ENCODE data around the gene ABCA6. TPM values are rescaled to one million over a fixed set of nuclear protein-coding genes. Genes with fewer than 3 reads are reported as not detected.

Gene ABCA6
- total RNA-seq, 2 donors from 2014 or later, result 0.22 to 0.37 TPM

- no peak for DNase-seq
- H3K9me3 Mint-ChIP-seq, result no peaks in the 10 kb centered on the region
- ATAC-seq (replicated peaks in 1 of 2), result no peak
- H3K36me3 Mint-ChIP-seq (ENCODE audit: insufficient read depth in 2 of 2), result no peaks in the 10 kb centered on the region
- no peak overlapping the region for H3K4me3 Mint-ChIP-seq
- H3K27ac Mint-ChIP-seq, result no peak overlapping the region
- H3K4me1 Mint-ChIP-seq (ENCODE audit: low read depth), result no peaks in the 10 kb centered on the region
- no peaks in the 10 kb centered on the region for H3K27me3 Mint-ChIP-seq (ENCODE audit: low read depth)
Observed at GRCh38 chr17:69166957-69167356, 25.3 kb upstream of the ABCA6 start.

- Mint-ChIP-seq H3K27me3 (ENCODE audit: low read depth) (no peaks in the 10 kb centered on the region), H3K4me1 (ENCODE audit: low read depth) (no peaks in the 10 kb centered on the region), H3K27ac (no peak overlapping the region), H3K4me3 (no peak overlapping the region), H3K36me3 (ENCODE audit: insufficient read depth in 2 of 2) (no peaks in the 10 kb centered on the region), H3K9me3 (no peaks in the 10 kb centered on the region)
- DNase-seq, result no peak
- no peak for ATAC-seq (replicated peaks in 1 of 2)
Observed at GRCh38 chr17:69164206-69164605, 22.5 kb upstream of the ABCA6 start.

- Mint-ChIP-seq H3K36me3 (ENCODE audit: insufficient read depth in 2 of 2) (no peaks in the 10 kb centered on the region), H3K4me3 (no peak overlapping the region), H3K27ac (no peak overlapping the region), H3K9me3 (no peaks in the 10 kb centered on the region), H3K27me3 (ENCODE audit: low read depth) (no peaks in the 10 kb centered on the region), H3K4me1 (ENCODE audit: low read depth) (no peaks in the 10 kb centered on the region)
- ATAC-seq (replicated peaks in 1 of 2), result no peak
- no peak for DNase-seq
Observed at GRCh38 chr17:69159418-69159817, 17.7 kb upstream of the ABCA6 start.

GRCh38 chr17:69154267-69154666 lies 12.6 kb upstream of the ABCA6 start:
- Mint-ChIP-seq H3K27ac (no peak overlapping the region), H3K36me3 (ENCODE audit: insufficient read depth in 2 of 2) (no peaks in the 10 kb centered on the region), H3K9me3 (no peaks in the 10 kb centered on the region), H3K4me3 (no peak overlapping the region), H3K4me1 (ENCODE audit: low read depth) (no peaks in the 10 kb centered on the region), H3K27me3 (ENCODE audit: low read depth) (no peaks in the 10 kb centered on the region)
- ATAC-seq (replicated peaks in 1 of 2) (no peak), DNase-seq (no peak)

- DNase-seq, result no peak
- H3K4me3 Mint-ChIP-seq, result no peak overlapping the region
- no peaks in the 10 kb centered on the region for H3K4me1 Mint-ChIP-seq (ENCODE audit: low read depth)
- no peaks in the 10 kb centered on the region for H3K27me3 Mint-ChIP-seq (ENCODE audit: low read depth)
- H3K36me3 Mint-ChIP-seq (ENCODE audit: insufficient read depth in 2 of 2), result no peaks in the 10 kb centered on the region
- no peak for ATAC-seq (replicated peaks in 1 of 2)
- H3K27ac Mint-ChIP-seq, result no peak overlapping the region
- H3K9me3 Mint-ChIP-seq, result no peaks in the 10 kb centered on the region
Observed at GRCh38 chr17:69150333-69150732, 8.6 kb upstream of the ABCA6 start.

GRCh38 chr17:69147460-69147859 lies 5.8 kb upstream of the ABCA6 start:
- Mint-ChIP-seq H3K9me3 (no peaks in the 10 kb centered on the region), H3K27ac (no peak overlapping the region)

GRCh38 chr17:69144331-69145255 lies 2.9 kb upstream of the ABCA6 start:
- no peak overlapping the region for H3K27ac Mint-ChIP-seq
- no peak overlapping the region for H3K4me3 Mint-ChIP-seq
- no peak for ATAC-seq (replicated peaks in 1 of 2)
- H3K9me3 Mint-ChIP-seq, result no peaks in the 10 kb centered on the region
- H3K27me3 Mint-ChIP-seq (ENCODE audit: low read depth), result peaks cover 4% of the 10 kb centered on the region
- no peaks in the 10 kb centered on the region for H3K36me3 Mint-ChIP-seq (ENCODE audit: insufficient read depth in 2 of 2)
- no peaks in the 10 kb centered on the region for H3K4me1 Mint-ChIP-seq (ENCODE audit: low read depth)
- DNase-seq, result no peak

More at GRCh38 chr17:69147460-69147859, 5.8 kb upstream of the ABCA6 start:
- no peaks in the 10 kb centered on the region for H3K36me3 Mint-ChIP-seq (ENCODE audit: insufficient read depth in 2 of 2)
- ATAC-seq (replicated peaks in 1 of 2) (no peak), DNase-seq (no peak)
- no peaks in the 10 kb centered on the region for H3K4me1 Mint-ChIP-seq (ENCODE audit: low read depth)
- no peaks in the 10 kb centered on the region for H3K27me3 Mint-ChIP-seq (ENCODE audit: low read depth)
- H3K4me3 Mint-ChIP-seq, result no peak overlapping the region

GRCh38 chr17:69143683-69144231 lies 2.1 kb upstream of the ABCA6 start:
- DNase-seq (no peak), ATAC-seq (replicated peaks in 1 of 2) (no peak)
- Mint-ChIP-seq H3K27me3 (ENCODE audit: low read depth) (peaks cover 4% of the 10 kb centered on the region), H3K9me3 (no peaks in the 10 kb centered on the region), H3K27ac (no peak overlapping the region), H3K4me3 (no peak overlapping the region), H3K4me1 (ENCODE audit: low read depth) (no peaks in the 10 kb centered on the region), H3K36me3 (ENCODE audit: insufficient read depth in 2 of 2) (no peaks in the 10 kb centered on the region)

GRCh38 chr17:69143151-69143550 lies 1.5 kb upstream of the ABCA6 start:
- H3K27ac Mint-ChIP-seq, result no peak overlapping the region
- no peaks in the 10 kb centered on the region for H3K4me1 Mint-ChIP-seq (ENCODE audit: low read depth)
- DNase-seq (no peak), ATAC-seq (replicated peaks in 1 of 2) (no peak)
- no peaks in the 10 kb centered on the region for H3K9me3 Mint-ChIP-seq
- H3K27me3 Mint-ChIP-seq (ENCODE audit: low read depth), result peaks cover 4% of the 10 kb centered on the region
- H3K36me3 Mint-ChIP-seq (ENCODE audit: insufficient read depth in 2 of 2), result no peaks in the 10 kb centered on the region
- no peak overlapping the region for H3K4me3 Mint-ChIP-seq

- no peak overlapping the region for H3K27ac Mint-ChIP-seq
- no peaks in the 10 kb centered on the region for H3K36me3 Mint-ChIP-seq (ENCODE audit: insufficient read depth in 2 of 2)
- H3K4me1 Mint-ChIP-seq (ENCODE audit: low read depth), result no peaks in the 10 kb centered on the region
- H3K27me3 Mint-ChIP-seq (ENCODE audit: low read depth), result peaks cover 4% of the 10 kb centered on the region
- ATAC-seq (replicated peaks in 1 of 2) (no peak), DNase-seq (no peak)
- no peaks in the 10 kb centered on the region for H3K9me3 Mint-ChIP-seq
- no peak overlapping the region for H3K4me3 Mint-ChIP-seq
Observed at GRCh38 chr17:69142175-69142802, 594 bp upstream of the ABCA6 start.

- ATAC-seq (replicated peaks in 1 of 2) (no peak), DNase-seq (no peak)
- Mint-ChIP-seq H3K27ac (no peak overlapping the region), H3K9me3 (peaks cover 0 to 2% of the 10 kb centered on the region in 2 donors), H3K36me3 (ENCODE audit: insufficient read depth in 2 of 2) (no peaks in the 10 kb centered on the region), H3K27me3 (ENCODE audit: low read depth) (no peaks in the 10 kb centered on the region), H3K4me1 (ENCODE audit: low read depth) (no peaks in the 10 kb centered on the region), H3K4me3 (no peak overlapping the region)
Observed at GRCh38 chr17:69134112-69134511, 7.6 kb downstream of the ABCA6 start.

- Mint-ChIP-seq H3K36me3 (ENCODE audit: insufficient read depth in 2 of 2) (no peaks in the 10 kb centered on the region), H3K27me3 (ENCODE audit: low read depth) (no peaks in the 10 kb centered on the region), H3K27ac (no peak overlapping the region), H3K4me3 (no peak overlapping the region), H3K4me1 (ENCODE audit: low read depth) (no peaks in the 10 kb centered on the region), H3K9me3 (peaks cover 0 to 2% of the 10 kb centered on the region in 2 donors)
- ATAC-seq (replicated peaks in 1 of 2), result no peak
- DNase-seq, result no peak
Observed at GRCh38 chr17:69130627-69131296, 10.9 kb downstream of the ABCA6 start.

GRCh38 chr17:69123626-69124025 lies 18.1 kb downstream of the ABCA6 start:
- ATAC-seq (replicated peaks in 1 of 2), result no peak
- no peaks in the 10 kb centered on the region for H3K4me1 Mint-ChIP-seq (ENCODE audit: low read depth)
- no peaks in the 10 kb centered on the region for H3K9me3 Mint-ChIP-seq
- H3K36me3 Mint-ChIP-seq (ENCODE audit: insufficient read depth in 2 of 2), result no peaks in the 10 kb centered on the region
- H3K27ac Mint-ChIP-seq, result no peak overlapping the region
- DNase-seq, result no peak
- no peaks in the 10 kb centered on the region for H3K27me3 Mint-ChIP-seq (ENCODE audit: low read depth)
- no peak overlapping the region for H3K4me3 Mint-ChIP-seq
